Measurements from ENCODE around the gene PIRT.

Gene PIRT

GRCh38 chr17:10812674-10813073, 25.2 kb downstream of the PIRT start:
- Mint-ChIP-seq H3K4me3 (no peak overlapping the region), H3K27me3 (peaks cover 49% of the 10 kb centered on the region), H3K4me1 (no peaks in the 10 kb centered on the region), H3K36me3 (ENCODE audit: insufficient read depth) (peaks cover 2% of the 10 kb centered on the region), H3K9me3 (no peaks in the 10 kb centered on the region), H3K27ac (ENCODE audit: low read depth) (no peak overlapping the region)
- DNase-seq (ENCODE audit: low spot score in 2 of 2) (no peak), ATAC-seq (replicated peaks; ENCODE audit: extremely low read depth, poor library complexity, severe bottlenecking) (no peak)

- ATAC-seq (replicated peaks; ENCODE audit: extremely low read depth, poor library complexity, severe bottlenecking) (no peak), DNase-seq (ENCODE audit: low spot score in 2 of 2) (no peak)
- Mint-ChIP-seq H3K36me3 (ENCODE audit: insufficient read depth) (peaks cover 2% of the 10 kb centered on the region), H3K27ac (ENCODE audit: low read depth) (no peak overlapping the region), H3K4me3 (no peak overlapping the region), H3K27me3 (peaks cover 27% of the 10 kb centered on the region), H3K4me1 (no peaks in the 10 kb centered on the region), H3K9me3 (no peaks in the 10 kb centered on the region)
Observed at GRCh38 chr17:10809605-10810004, 28.3 kb downstream of the PIRT start.

DNA sequence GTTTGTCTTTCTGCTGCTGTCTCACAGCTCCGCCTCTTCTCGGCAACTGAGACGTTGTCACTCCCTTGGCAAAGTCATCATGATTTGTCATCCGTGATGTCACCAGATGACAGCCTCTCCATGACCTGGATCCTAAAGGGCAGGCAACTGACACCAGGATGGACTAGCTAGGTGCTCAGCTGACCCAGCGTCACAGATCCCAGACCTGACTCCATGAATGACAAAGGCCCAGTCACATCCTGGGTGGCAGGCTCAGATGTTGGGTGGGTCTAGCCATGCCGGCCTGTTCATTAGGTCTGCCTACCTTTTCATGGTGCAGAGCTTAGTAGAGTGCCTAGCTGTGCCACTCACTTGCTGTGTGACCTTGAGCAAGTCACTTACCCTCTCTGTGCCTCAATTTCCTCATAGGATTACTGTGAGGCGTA, 30.2 kb downstream of the PIRT start:
- Mint-ChIP-seq H3K27me3 (peaks cover 13% of the 10 kb centered on the region), H3K4me1 (no peaks in the 10 kb centered on the region), H3K4me3 (no peak overlapping the region), H3K9me3 (no peaks in the 10 kb centered on the region), H3K27ac (ENCODE audit: low read depth) (no peak overlapping the region), H3K36me3 (ENCODE audit: insufficient read depth) (no peaks in the 10 kb centered on the region)
- no peak for ATAC-seq (replicated peaks; ENCODE audit: extremely low read depth, poor library complexity, severe bottlenecking)
- no peak for DNase-seq (ENCODE audit: low spot score in 2 of 2)

- Mint-ChIP-seq H3K4me1 (no peaks in the 10 kb centered on the region), H3K9me3 (no peaks in the 10 kb centered on the region), H3K36me3 (ENCODE audit: insufficient read depth) (no peaks in the 10 kb centered on the region), H3K27ac (ENCODE audit: low read depth) (no peak overlapping the region), H3K4me3 (no peak overlapping the region), H3K27me3 (peaks cover 9% of the 10 kb centered on the region)
- ATAC-seq (replicated peaks; ENCODE audit: extremely low read depth, poor library complexity, severe bottlenecking) (no peak), DNase-seq (ENCODE audit: low spot score in 2 of 2) (no peak)
Observed at GRCh38 chr17:10806545-10807262, 31.2 kb downstream of the PIRT start.

DNA sequence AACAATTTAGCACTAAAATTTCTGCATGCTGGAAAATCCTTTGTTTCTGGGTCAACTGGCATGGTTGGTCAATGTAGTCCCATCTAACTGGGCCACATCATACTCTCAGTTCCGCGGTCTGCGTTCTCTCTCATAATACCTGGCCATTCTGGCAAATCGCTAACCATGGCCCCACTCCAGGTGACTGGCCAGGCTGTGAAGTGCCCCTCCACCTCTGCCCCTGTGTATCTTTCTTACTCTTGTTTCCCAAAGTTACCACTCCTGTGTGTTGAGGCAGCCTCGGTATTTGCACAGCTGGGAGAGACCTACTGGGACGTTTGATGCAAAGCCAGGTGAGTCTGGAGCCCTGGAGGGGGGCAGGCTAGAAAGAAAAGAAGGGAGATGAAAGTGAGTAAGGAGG, 32.0 kb downstream of the PIRT start:
- no peak for ATAC-seq (replicated peaks; ENCODE audit: extremely low read depth, poor library complexity, severe bottlenecking)
- no peaks in the 10 kb centered on the region for H3K4me1 Mint-ChIP-seq
- H3K27me3 Mint-ChIP-seq: peaks cover 9% of the 10 kb centered on the region
- H3K36me3 Mint-ChIP-seq (ENCODE audit: insufficient read depth): no peaks in the 10 kb centered on the region
- no peaks in the 10 kb centered on the region for H3K9me3 Mint-ChIP-seq
- DNase-seq (ENCODE audit: low spot score in 2 of 2): no peak
- no peak overlapping the region for H3K27ac Mint-ChIP-seq (ENCODE audit: low read depth)
- no peak overlapping the region for H3K4me3 Mint-ChIP-seq

GRCh38 chr17:10804546-10804945, 33.3 kb downstream of the PIRT start:
- H3K36me3 Mint-ChIP-seq (ENCODE audit: insufficient read depth): no peaks in the 10 kb centered on the region
- H3K27me3 Mint-ChIP-seq: peaks cover 9% of the 10 kb centered on the region
- no peak overlapping the region for H3K4me3 Mint-ChIP-seq
- no peaks in the 10 kb centered on the region for H3K9me3 Mint-ChIP-seq
- no peaks in the 10 kb centered on the region for H3K4me1 Mint-ChIP-seq
- ATAC-seq (replicated peaks; ENCODE audit: extremely low read depth, poor library complexity, severe bottlenecking) (no peak), DNase-seq (ENCODE audit: low spot score in 2 of 2) (no peak)
- no peak overlapping the region for H3K27ac Mint-ChIP-seq (ENCODE audit: low read depth)

GRCh38 chr17:10803830-10804475, 33.9 kb downstream of the PIRT start, which contains the start of gene TMEM238L:
Gene TMEM238L (minus strand): TSS chr17:10804099. CDS start chr17:10803963, 136 bp downstream.
- Mint-ChIP-seq H3K4me3 (no peak within 1 kb of the TSS), H3K27ac (ENCODE audit: low read depth) (no peak within 1 kb of the TSS), H3K36me3 (ENCODE audit: insufficient read depth) (no peaks in the 10 kb centered on the region), H3K27me3 (peaks cover 9% of the 10 kb centered on the region), H3K9me3 (no peaks in the 10 kb centered on the region), H3K4me1 (no peaks in the 10 kb centered on the region)
- ATAC-seq (replicated peaks; ENCODE audit: extremely low read depth, poor library complexity, severe bottlenecking): no peak
- DNase-seq (ENCODE audit: low spot score in 2 of 2): no peak

GRCh38 chr17:10803350-10803749, 34.5 kb downstream of the PIRT start:
- DNase-seq (ENCODE audit: low spot score in 2 of 2): no peak
- H3K36me3 Mint-ChIP-seq (ENCODE audit: insufficient read depth): no peaks in the 10 kb centered on the region
- H3K4me3 Mint-ChIP-seq: no peak overlapping the region
- H3K27ac Mint-ChIP-seq (ENCODE audit: low read depth): no peak overlapping the region
- H3K27me3 Mint-ChIP-seq: peaks cover 9% of the 10 kb centered on the region
- no peak for ATAC-seq (replicated peaks; ENCODE audit: extremely low read depth, poor library complexity, severe bottlenecking)
- H3K9me3 Mint-ChIP-seq: no peaks in the 10 kb centered on the region
- H3K4me1 Mint-ChIP-seq: no peaks in the 10 kb centered on the region

- no peak overlapping the region for H3K27ac Mint-ChIP-seq (ENCODE audit: low read depth)
- H3K4me3 Mint-ChIP-seq: no peak overlapping the region
- peaks cover 9% of the 10 kb centered on the region for H3K27me3 Mint-ChIP-seq
- H3K4me1 Mint-ChIP-seq: no peaks in the 10 kb centered on the region
- ATAC-seq (replicated peaks; ENCODE audit: extremely low read depth, poor library complexity, severe bottlenecking) (no peak), DNase-seq (ENCODE audit: low spot score in 2 of 2) (no peak)
- H3K36me3 Mint-ChIP-seq (ENCODE audit: insufficient read depth): no peaks in the 10 kb centered on the region
- H3K9me3 Mint-ChIP-seq: no peaks in the 10 kb centered on the region
Observed at GRCh38 chr17:10802496-10803284, 35.2 kb downstream of the PIRT start.

DNA sequence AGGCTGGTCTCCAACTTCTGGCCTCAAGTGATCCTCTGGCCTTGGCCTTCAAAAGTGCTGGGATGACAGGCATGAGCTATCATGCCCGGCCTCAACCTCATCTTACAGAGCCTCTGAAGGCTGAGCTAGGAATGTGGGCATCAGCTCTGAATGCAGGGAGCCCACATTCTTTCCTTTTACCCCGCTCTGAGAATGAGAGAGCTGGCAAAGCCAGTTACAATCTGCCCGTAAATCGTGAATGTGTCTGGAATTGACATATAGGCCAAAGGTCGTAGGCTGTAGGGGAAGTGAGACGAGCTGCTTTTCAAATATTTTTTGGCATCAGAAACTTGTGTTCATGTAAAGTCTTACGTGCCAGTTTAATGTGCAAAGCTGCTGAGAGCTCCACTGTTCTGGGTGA, 38.5 kb downstream of the PIRT start:
- no peak overlapping the region for H3K4me3 Mint-ChIP-seq
- DNase-seq (ENCODE audit: low spot score in 2 of 2) (no peak), ATAC-seq (replicated peaks; ENCODE audit: extremely low read depth, poor library complexity, severe bottlenecking) (no peak)
- no peak overlapping the region for H3K27ac Mint-ChIP-seq (ENCODE audit: low read depth)
- no peaks in the 10 kb centered on the region for H3K9me3 Mint-ChIP-seq
- no peaks in the 10 kb centered on the region for H3K36me3 Mint-ChIP-seq (ENCODE audit: insufficient read depth)
- peaks cover 9% of the 10 kb centered on the region for H3K27me3 Mint-ChIP-seq
- no peaks in the 10 kb centered on the region for H3K4me1 Mint-ChIP-seq

DNA sequence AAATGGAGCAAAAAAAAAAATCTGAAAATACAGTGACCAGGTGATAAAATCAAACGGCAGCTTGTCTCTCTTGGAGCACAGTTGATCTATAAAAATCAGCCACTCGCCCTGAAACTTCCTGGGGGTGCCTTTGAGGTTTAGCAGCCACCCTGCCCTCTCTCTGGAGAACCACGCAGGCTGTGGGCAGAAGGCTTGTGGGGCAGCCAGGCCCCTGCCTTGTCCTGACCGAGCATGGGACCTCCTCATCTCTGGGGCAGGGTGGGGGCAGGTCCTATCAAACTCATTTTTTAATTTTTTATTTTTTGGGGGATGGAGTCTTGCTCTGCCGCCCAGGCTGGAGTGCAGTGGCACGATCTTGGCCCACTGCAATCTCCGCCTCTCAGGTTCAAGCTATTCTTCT, 39.0 kb downstream of the PIRT start:
- H3K27me3 Mint-ChIP-seq: peaks cover 9% of the 10 kb centered on the region
- H3K36me3 Mint-ChIP-seq (ENCODE audit: insufficient read depth): no peaks in the 10 kb centered on the region
- no peaks in the 10 kb centered on the region for H3K4me1 Mint-ChIP-seq
- ATAC-seq (replicated peaks; ENCODE audit: extremely low read depth, poor library complexity, severe bottlenecking): no peak
- H3K4me3 Mint-ChIP-seq: no peak overlapping the region
- H3K27ac Mint-ChIP-seq (ENCODE audit: low read depth): no peak overlapping the region
- DNase-seq (ENCODE audit: low spot score in 2 of 2): no peak
- H3K9me3 Mint-ChIP-seq: no peaks in the 10 kb centered on the region

DNA sequence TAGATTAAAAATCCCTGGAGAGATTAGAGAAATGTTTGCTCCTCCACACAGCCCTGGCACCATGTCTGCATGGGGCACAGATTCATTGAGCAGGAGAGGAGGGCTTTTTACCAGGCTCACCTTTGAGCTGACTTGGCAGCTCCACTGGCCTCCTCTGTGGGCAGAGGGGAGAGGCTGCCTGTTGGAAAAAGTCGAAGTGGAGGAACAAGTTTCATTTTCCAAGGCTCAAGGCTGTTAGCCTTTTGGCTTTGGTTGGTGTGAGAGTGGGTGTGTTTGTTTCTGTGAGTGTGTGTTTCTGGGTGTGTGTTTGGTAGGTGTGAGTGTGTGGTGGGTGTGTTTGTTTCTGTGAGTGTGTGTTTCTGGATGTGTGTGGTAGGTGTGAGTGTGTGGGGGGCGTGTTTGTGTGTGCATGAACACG, 39.5 kb downstream of the PIRT start:
- Mint-ChIP-seq H3K27me3 (peaks cover 9% of the 10 kb centered on the region), H3K9me3 (no peaks in the 10 kb centered on the region), H3K27ac (ENCODE audit: low read depth) (no peak overlapping the region), H3K4me3 (no peak overlapping the region), H3K4me1 (no peaks in the 10 kb centered on the region), H3K36me3 (ENCODE audit: insufficient read depth) (no peaks in the 10 kb centered on the region)
- ATAC-seq (replicated peaks; ENCODE audit: extremely low read depth, poor library complexity, severe bottlenecking) (no peak), DNase-seq (ENCODE audit: low spot score in 2 of 2) (no peak)

Measured in central memory CD8-positive, alpha-beta T cell (primary cell).